Peyer's patch (tissue), 4 donors: ENCODE measurements around the gene ADRM1.

ENCODE experiments used
- CTCF ChIP-seq, 6 experiments: fragments of 450-650 bp in 4 of 6; fragments of 200-600 bp in 2 of 6; sonication (generic) in 1 of 6; IDR thresholded peaks; one replicate each; pipeline ENCODE4 v1.5.1; 2017 to 2019; ENCODE audit warnings: antibody characterized with exemption in 6 of 6, mild to moderate bottlenecking in 3 of 6, moderate library complexity in 1 of 6
- POLR2A ChIP-seq, 2 donors: fragments of 450-650 bp; IDR thresholded peaks; one replicate each; pipeline ENCODE4 v1.5.1; 2017; ENCODE audit warnings: antibody characterized with exemption in 2 of 2, mild to moderate bottlenecking in 2 of 2, moderate library complexity in 2 of 2

GRCh38 chr20:62258499-62259293, 44.1 kb upstream of the ADRM1 start:
- no peak for TF ChIP-seq CTCF (IDR thresholded peaks at IDR 0.05)
- no peak for TF ChIP-seq POLR2A (IDR thresholded peaks at IDR 0.05)
